Adrenal gland (tissue), 12 donors: ENCODE measurements around the gene PACRG. TPM values are rescaled to one million over a fixed set of nuclear protein-coding genes. Genes with fewer than 3 reads are reported as not detected.

Experiments
- DNase-seq, 7 donors: peaks; one replicate each; pipeline ENCODE4 v3.0.0-alpha.2; 2019 to 2020
- H3K27ac ChIP-seq, 5 donors: fragments of 200-600 bp; sonication (generic) in 4 of 5; 1 replicate in 3 of 5; 2 replicates in 2 of 5; pipeline versions ENCODE4 v1.5.1 to v1.8.0; 2016 to 2020; ENCODE audit warnings: mild to moderate bottlenecking in 1 of 5
- H3K27me3 ChIP-seq: fragments of 200-600 bp; 2 replicates; pipeline ENCODE4 v1.8.0; 2021
- H3K36me3 ChIP-seq, 2 donors: fragments of 200-600 bp; replicated peaks in 1 of 2; 1 replicate in 1 of 2; 2 replicates in 1 of 2; pipeline versions ENCODE4 v1.5.1 to v1.8.0; 2018 to 2022
- H3K4me1 ChIP-seq, 2 donors: fragments of 200-600 bp; replicated peaks in 1 of 2; 1 replicate in 1 of 2; 2 replicates in 1 of 2; pipeline versions ENCODE4 v1.5.1 to v1.8.0; 2018 to 2021
- H3K4me3 ChIP-seq, 4 donors: fragments of 200-600 bp; sonication (generic) in 3 of 4; one replicate each; pipeline ENCODE4 v1.5.1; 2016 to 2018
- H3K9me3 ChIP-seq, 3 donors: fragments of 200-600 bp; sonication (generic) in 1 of 3; replicated peaks in 1 of 3; 1 replicate in 2 of 3; 2 replicates in 1 of 3; pipeline versions ENCODE4 v1.5.1 to v1.8.0; 2016 to 2021
- CTCF ChIP-seq, 6 experiments: fragments of 450-650 bp in 4 of 6; fragments of 200-600 bp in 2 of 6; sonication (generic) in 1 of 6; IDR thresholded peaks; 1 replicate in 5 of 6; 2 replicates in 1 of 6; pipeline versions ENCODE4 v1.5.1 to v1.8.0; 2016 to 2021; ENCODE audit warnings: antibody characterized with exemption in 6 of 6, mild to moderate bottlenecking in 2 of 6, moderate library complexity in 1 of 6
- POLR2A ChIP-seq, 2 donors: fragments of 450-650 bp; IDR thresholded peaks; one replicate each; pipeline ENCODE4 v1.6.1; 2017; ENCODE audit warnings: antibody characterized with exemption in 2 of 2, mild to moderate bottlenecking in 2 of 2, moderate library complexity in 1 of 2
- WGBS, 4 donors: extraction: QIAGEN DNeasy Blood & Tissue Kit in 2 of 4; methylation state at CpG; one replicate each; pipeline versions ENCODE4 v1.1.5 to v1.1.7; 2013 to 2017; 5-methylcytosine and 5-hydroxymethylcytosine counted together
- intact Hi-C, 2 donors: fragments of 100-400 bp; cut with DNase I; formaldehyde crosslinking; loops; one replicate each; pipeline versions ENCODE4 v1.14.1 to v1.15.0; 2022 to 2023
- polyA plus RNA-seq, 3 donors: library from polyadenylated mRNA; stranded (reverse); fragments of 200-250 nt in 2 of 3; fragments of 350-450 nt in 1 of 3; fragmentation: Illumina TruSeq in 1 of 3; extraction: RNeasy Lipid Tissue Mini Kit (QIAGEN cat#74804) in 1 of 3; gene quantifications; one replicate each; pipeline ENCODE4 v1.2.3, GENCODE V29; 2013 to 2014
- total RNA-seq, 9 donors: library from RNA; depleted of rRNA in 4 of 9; stranded (reverse); fragments of >200 nt in 4 of 9; fragments of 120-200 nt in 1 of 9; fragmentation: NEBNext Ultra II Directional in 1 of 9; extraction: Animal tissue kit (Norgen Biotek cat#: 25700) in 1 of 9; gene quantifications; one replicate each; pipeline versions ENCODE4 v1.1.0 to v1.2.4, GENCODE V29; 2013 to 2023
- donor health status: healthy with polysubstance abuse.
- donor health status: Bipolar disorder and iron deficiency.
- donor health status: DM: yes; HTN: yes; CAD: no.
- donor health status: DM: no; HTN: no; CAD: no.
- donor health status: DM: no; HTN: no; CAD: no.
- donor health status: DM: yes; HTN: yes; CAD: no.

Gene PACRG
- total and polyA plus RNA-seq, 12 donors: 0.18 to 6.1 (median 1.4) TPM

DNA sequence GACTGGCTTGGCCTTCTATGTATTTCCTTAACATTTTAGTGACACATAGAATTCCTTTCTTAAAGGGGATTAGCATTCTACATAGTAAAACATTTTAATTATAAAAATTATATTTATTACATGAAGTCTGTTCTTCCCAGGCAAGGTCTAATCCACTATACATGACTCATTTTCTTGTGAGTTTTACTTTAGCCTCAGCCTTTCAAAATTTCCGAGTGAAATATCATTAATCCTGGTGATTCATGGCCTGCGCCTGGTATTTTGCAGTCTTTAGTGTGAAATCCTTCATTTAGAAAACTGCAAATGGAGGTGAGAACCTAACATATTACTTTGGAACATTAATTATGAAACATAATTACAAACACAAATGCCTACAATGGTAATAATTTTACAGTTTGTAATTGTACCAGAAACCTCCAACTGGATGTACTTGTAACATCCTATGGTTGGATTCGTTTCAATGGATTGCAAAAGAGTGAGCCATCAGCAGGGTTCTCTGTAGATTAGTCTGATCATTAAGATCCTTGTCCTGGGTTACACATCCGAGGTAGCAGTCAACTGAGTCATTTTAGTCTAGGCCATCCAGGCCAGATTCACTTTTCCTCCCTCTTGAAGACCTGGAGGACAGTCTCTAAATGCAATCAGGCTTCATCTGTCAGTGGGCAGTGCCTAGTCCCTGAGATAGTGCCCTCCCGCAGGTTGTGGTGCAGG is 272.0 kb downstream of the PACRG start:
- intact Hi-C loops: no loop called here
- TF ChIP-seq POLR2A (IDR thresholded peaks at IDR 0.05) (no peak), CTCF (IDR thresholded peaks at IDR 0.05) (no peak)
- H3K27ac ChIP-seq: no peak overlapping the region
- H3K27me3 ChIP-seq: no peaks in the 10 kb centered on the region
- H3K36me3 ChIP-seq: no peaks in the 10 kb centered on the region
- 54 to 58% (median 56%) methylated on average over 5 of the region's 5 CpGs for WGBS, 4 donors
- H3K4me1 ChIP-seq: no peaks in the 10 kb centered on the region
- no peaks in the 10 kb centered on the region for H3K9me3 ChIP-seq
- DNase-seq: peak in 2 of 7 donors; percentile 24 to 29
- H3K4me3 ChIP-seq: no peak overlapping the region

DNA sequence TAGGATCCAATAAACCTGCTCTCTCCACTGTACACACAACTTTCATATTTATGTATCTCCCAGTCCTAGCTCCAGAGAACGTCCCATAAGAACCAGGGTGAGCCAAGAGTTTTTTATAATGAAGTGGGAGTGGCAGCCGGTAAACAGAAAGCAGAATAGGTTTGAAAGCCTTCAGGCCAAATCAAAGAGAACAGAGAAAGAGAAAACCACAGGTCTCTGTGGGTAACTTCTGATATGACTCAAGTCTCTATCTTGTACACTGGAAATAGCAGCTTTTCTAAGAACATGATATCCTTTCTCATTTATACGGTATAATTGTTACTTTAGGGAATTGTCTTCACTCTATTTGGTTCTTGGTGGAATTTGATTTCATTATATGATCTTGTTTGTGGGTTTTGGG is 273.6 kb downstream of the PACRG start:
- TF ChIP-seq POLR2A (IDR thresholded peaks at IDR 0.05): no peak
- TF ChIP-seq CTCF (IDR thresholded peaks at IDR 0.05): no peak
- Histone ChIP-seq H3K36me3 (no peaks in the 10 kb centered on the region), H3K4me1 (no peaks in the 10 kb centered on the region), H3K27ac (no peak overlapping the region), H3K4me3 (no peak overlapping the region), H3K27me3 (no peaks in the 10 kb centered on the region), H3K9me3 (no peaks in the 10 kb centered on the region)
- DNase-seq: no peak
- 80 to 82% (median 82%) methylated on average over 3 of the region's 3 CpGs for WGBS, 4 donors
- intact Hi-C loops: no loop called here

GRCh38 chr6:163008186-163008585 is 280.4 kb downstream of the PACRG start:
- no peaks in the 10 kb centered on the region for H3K9me3 ChIP-seq
- H3K4me1 ChIP-seq: no peaks in the 10 kb centered on the region
- 72 to 82% (median 75%) methylated on average over 6 of the region's 6 CpGs for WGBS, 4 donors
- H3K27ac ChIP-seq: no peak overlapping the region
- H3K27me3 ChIP-seq: no peaks in the 10 kb centered on the region
- TF ChIP-seq POLR2A (IDR thresholded peaks at IDR 0.05): no peak
- no peak for TF ChIP-seq CTCF (IDR thresholded peaks at IDR 0.05)
- DNase-seq: no peak
- intact Hi-C loops: no loop called here
- H3K36me3 ChIP-seq: no peaks in the 10 kb centered on the region
- no peak overlapping the region for H3K4me3 ChIP-seq

GRCh38 chr6:163008626-163009025 is 280.9 kb downstream of the PACRG start:
- WGBS, 4 donors: 80 to 86% (median 86%) methylated on average over 5 of the region's 5 CpGs

More at GRCh38 chr6:163008626-163009025, 280.9 kb downstream of the PACRG start:
- H3K36me3 ChIP-seq: no peaks in the 10 kb centered on the region
- TF ChIP-seq POLR2A (IDR thresholded peaks at IDR 0.05) (no peak), CTCF (IDR thresholded peaks at IDR 0.05) (no peak)
- no peak overlapping the region for H3K27ac ChIP-seq
- no peaks in the 10 kb centered on the region for H3K27me3 ChIP-seq
- DNase-seq: no peak
- H3K4me1 ChIP-seq: no peaks in the 10 kb centered on the region
- intact Hi-C loops: no loop called here
- H3K9me3 ChIP-seq: no peaks in the 10 kb centered on the region
- no peak overlapping the region for H3K4me3 ChIP-seq
